Measurements from ENCODE around the gene ZNF581.
A peak's percentile ranks its signal among the peaks of the same experiment; 100 is the strongest.

The ZNF581 gene

DNA sequence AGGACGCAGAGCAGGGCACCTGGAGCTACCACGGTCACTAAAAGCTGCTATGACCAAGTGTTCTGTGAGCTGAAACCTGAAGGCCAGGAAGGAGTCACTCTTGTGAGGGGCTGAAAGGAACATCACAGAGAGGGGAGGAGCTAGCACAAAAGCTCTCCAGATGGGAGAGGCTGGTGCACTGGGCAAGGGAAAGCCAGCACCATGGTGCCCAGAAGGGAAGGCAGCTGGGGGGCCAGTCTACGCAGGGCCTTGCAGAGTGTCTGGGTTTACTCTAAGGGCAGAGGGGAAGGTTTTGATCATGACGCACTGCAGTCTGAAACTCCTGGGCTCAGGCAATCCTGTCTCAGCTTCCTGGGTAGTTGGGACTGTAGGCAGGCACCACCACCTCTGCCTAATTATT, 6.7 kb upstream of the ZNF581 start:
- TF ChIP-seq, protein P1, sequence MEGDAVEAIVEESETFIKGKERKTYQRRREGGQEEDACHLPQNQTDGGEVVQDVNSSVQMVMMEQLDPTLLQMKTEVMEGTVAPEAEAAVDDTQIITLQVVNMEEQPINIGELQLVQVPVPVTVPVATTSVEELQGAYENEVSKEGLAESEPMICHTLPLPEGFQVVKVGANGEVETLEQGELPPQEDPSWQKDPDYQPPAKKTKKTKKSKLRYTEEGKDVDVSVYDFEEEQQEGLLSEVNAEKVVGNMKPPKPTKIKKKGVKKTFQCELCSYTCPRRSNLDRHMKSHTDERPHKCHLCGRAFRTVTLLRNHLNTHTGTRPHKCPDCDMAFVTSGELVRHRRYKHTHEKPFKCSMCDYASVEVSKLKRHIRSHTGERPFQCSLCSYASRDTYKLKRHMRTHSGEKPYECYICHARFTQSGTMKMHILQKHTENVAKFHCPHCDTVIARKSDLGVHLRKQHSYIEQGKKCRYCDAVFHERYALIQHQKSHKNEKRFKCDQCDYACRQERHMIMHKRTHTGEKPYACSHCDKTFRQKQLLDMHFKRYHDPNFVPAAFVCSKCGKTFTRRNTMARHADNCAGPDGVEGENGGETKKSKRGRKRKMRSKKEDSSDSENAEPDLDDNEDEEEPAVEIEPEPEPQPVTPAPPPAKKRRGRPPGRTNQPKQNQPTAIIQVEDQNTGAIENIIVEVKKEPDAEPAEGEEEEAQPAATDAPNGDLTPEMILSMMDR (IDR thresholded peaks at IDR 0.05; ENCODE audit: extremely low read depth, insufficient read depth, missing control alignments): no peak
- in situ Hi-C loops (cut with MboI; ENCODE audit: low pct_unique_long_range_greater_than_20kb, low sequenced_read_pairs, unreplicated experiment): no loop called here
- DNase-seq (ENCODE audit: low spot score): no peak

DNA sequence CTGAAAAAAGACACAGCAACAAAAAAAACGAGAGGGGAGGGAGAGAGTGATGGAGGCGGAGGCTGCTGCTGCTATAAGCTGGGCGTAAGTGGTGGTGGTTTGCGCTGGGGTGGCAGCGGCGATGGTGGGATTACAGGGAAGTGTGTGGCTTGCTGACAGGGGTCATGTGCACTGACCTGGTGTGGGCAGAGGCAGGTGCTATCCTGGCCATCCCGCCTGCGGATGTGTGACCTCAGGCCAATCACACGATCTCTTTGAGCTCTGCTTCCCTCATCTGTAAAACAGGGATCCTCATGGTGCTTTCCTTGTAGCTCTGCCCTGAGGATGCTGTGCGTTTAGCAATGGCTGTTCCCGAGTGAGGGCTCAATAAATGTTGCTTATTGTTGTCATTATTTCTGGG, 5.9 kb upstream of the ZNF581 start:
- in situ Hi-C loops (cut with MboI; ENCODE audit: low pct_unique_long_range_greater_than_20kb, low sequenced_read_pairs, unreplicated experiment): no loop called here
- DNase-seq (ENCODE audit: low spot score): no peak
- TF ChIP-seq, protein P1 (IDR thresholded peaks at IDR 0.05; ENCODE audit: extremely low read depth, insufficient read depth, missing control alignments): no peak

DNA sequence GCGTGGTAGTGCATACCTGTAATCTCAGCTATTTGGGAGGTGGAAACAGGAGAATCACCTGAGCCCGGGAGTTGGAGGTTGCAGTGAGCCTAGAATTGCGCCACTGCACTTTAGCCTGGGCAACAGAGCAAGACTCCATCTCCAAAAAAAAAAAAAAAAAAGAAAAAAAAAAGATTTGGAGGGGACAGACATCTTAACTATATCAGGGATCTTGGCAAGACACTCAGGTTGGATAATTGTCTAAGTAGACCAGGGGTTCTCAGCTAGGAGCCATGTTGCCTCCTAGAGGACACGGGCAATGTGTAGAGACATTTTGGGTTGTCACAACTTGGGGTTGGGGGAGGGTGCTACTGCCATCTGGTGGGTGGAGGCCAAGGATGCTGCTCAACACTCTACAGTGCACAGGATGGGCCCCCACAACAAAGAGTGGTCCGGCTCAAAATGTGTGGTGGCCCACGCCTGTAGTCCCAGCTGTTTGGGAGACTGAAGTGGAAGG, 4.5 kb upstream of the ZNF581 start:
- no peak for DNase-seq (ENCODE audit: low spot score)
- in situ Hi-C loops (cut with MboI; ENCODE audit: low pct_unique_long_range_greater_than_20kb, low sequenced_read_pairs, unreplicated experiment): no loop called here
- TF ChIP-seq, protein P1 (IDR thresholded peaks at IDR 0.05; ENCODE audit: extremely low read depth, insufficient read depth, missing control alignments): peak; percentile 60

DNA sequence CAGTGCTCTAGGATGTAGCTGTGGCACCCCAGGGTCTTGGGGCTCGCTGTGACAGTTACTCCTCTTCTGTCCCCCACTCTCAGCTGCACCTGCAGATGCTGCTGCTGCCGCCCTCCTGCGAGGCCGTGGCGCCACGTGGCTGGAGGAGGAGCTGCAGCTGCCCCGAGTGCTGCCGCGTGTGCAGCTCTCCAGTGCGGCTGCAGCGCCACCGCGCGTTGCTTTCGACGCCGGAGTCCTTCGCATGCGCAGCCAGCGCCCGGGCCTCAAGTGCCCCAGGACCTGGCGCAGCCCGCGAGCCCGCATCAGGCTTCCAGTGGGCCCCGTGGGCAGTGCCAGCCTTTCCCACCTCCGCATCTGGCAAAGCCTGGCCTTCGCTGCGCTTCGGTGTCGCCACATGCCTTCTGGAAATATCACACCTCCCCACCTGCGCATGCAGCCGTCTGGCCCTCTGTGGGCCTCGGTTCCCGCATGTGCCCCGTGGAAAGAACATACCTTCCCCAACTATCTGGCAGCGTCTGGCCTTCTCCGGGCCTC, 3.3 kb upstream of the ZNF581 start:
- TF ChIP-seq, protein P1 (IDR thresholded peaks at IDR 0.05; ENCODE audit: extremely low read depth, insufficient read depth, missing control alignments): peak; percentile 63
- in situ Hi-C loops (cut with MboI; ENCODE audit: low pct_unique_long_range_greater_than_20kb, low sequenced_read_pairs, unreplicated experiment): no loop called here
- DNase-seq (ENCODE audit: low spot score): peak; percentile 72

DNA sequence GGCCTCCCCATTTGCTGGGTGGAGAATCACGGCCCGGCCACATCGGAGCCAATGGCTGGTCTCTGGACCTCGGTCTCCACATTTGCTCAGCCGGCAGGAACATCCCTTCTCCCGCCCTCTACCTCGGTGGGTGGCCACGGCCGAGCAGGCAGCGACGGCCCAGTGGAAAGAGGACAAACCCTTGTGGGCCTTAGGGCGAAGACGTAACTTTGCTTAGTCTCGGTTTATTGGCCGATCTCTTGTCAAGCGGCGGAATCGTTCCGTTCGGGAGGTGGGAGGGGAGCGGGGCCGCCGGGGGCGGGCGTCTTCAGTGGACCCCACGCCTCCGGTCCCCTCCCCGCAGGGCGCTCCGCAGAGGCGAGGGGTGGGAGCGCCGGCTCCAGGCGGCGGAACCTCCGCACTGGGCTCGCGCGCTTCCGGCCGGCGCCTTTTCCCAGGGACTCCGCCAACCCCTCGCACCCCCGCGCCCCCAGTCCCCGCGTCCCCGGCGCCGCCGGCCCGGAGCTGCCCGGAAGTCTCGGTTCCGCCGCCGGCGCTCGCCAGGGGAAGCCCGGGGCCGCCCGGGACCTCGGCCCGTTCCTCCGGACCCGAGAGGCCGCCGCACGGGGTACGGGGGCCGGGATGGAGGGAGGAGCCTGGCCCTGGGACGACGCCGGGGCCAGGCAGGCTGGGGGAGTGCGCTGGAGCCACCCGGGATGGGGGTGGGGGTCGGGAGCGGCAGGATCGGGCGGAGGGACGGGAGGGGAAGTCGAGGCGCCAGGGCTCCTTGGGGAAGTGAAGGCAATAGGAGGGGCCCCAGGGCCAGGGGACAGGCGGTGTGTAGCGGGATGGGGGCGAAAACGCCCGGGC, 2.6 kb upstream of the ZNF581 start, which contains the start of gene ZNF580:
ZNF580 (plus strand) TSS at position 426 of the 849 bp plus-strand sequence. CDS start 1,507 bp downstream, outside the sequence.
- peak; percentile 83 for DNase-seq (ENCODE audit: low spot score)
- in situ Hi-C loops (cut with MboI; ENCODE audit: low pct_unique_long_range_greater_than_20kb, low sequenced_read_pairs, unreplicated experiment): no loop called here
- TF ChIP-seq, protein P1 (IDR thresholded peaks at IDR 0.05; ENCODE audit: extremely low read depth, insufficient read depth, missing control alignments): no peak

DNA sequence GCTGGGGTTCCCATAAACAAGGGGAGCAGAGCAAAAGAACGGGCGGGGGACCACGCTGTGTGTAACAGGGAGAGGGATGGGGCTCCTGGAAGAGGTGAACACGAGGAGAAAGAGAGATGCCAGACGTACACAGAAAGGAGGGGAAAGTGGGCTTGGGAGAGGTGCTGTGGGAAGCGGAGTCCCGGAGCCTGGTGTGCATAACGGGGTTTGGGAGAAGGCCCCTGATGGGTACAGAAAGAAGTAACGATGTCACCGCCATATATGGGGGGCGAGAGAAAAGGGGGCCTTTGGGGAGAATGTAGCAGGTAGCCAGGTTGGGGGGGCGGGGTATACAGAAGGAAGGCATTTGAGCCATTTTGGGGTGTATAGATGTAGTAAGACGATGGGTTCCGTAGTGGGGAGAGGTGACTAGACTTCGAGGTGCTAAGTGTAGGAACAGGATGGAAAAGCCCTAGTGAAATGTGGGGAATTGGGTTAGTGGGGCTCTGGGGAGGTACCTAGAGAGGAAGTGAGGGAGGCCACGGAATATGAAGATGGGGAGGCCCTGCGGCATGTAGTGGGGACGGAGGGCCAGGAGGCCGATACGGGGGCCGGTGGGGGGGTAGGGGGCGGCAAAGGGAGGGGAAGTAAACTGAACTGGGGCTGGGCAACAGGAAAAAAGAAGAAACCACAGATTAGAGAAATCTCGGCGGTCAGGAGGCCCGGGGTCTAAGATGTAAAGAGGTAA, 1.9 kb upstream of the ZNF581 start:
- TF ChIP-seq, protein P1 (IDR thresholded peaks at IDR 0.05; ENCODE audit: extremely low read depth, insufficient read depth, missing control alignments): no peak
- DNase-seq (ENCODE audit: low spot score): peak; percentile 61
- in situ Hi-C loops (cut with MboI; ENCODE audit: low pct_unique_long_range_greater_than_20kb, low sequenced_read_pairs, unreplicated experiment): no loop called here

Data from GM13977 (cell line).